Keratinocyte (primary cell): ENCODE results near the gene CTAGE4.

Source experiments
- CTCF ChIP-seq, 3 experiments: IDR thresholded peaks in 1 of 3; conservative IDR thresholded peaks in 1 of 3; optimal IDR thresholded peaks in 1 of 3; 2 replicates in 2 of 3; 3 replicates in 1 of 3; pipeline versions ENCODE3 to v1.5.1; 2011; ENCODE audit warnings: low read length in 3 of 3, mild to moderate bottlenecking in 3 of 3, moderate library complexity in 2 of 3, control low read depth in 1 of 3, inconsistent platforms in 1 of 3; ENCODE audit not compliant: insufficient read depth in 2 of 3; ENCODE audit errors: extremely low read depth in 1 of 3
- EZH2 ChIP-seq: IDR thresholded peaks from one replicate; pipeline ENCODE4 v1.6.1; 2012; ENCODE audit warnings: inconsistent platforms, mild to moderate bottlenecking, low read length, moderate library complexity

- TF ChIP-seq CTCF (optimal IDR thresholded peaks at IDR 0.05 in 1 of 3, IDR thresholded peaks at IDR 0.05 in 1 of 3, conservative IDR thresholded peaks at IDR 0.05 in 1 of 3; ENCODE audit: extremely low read depth in 1 of 3, insufficient read depth in 2 of 3, low read length in 3 of 3) (no peak), EZH2 (no peak)
These were observed 34.9 kb upstream of the CTAGE4 start for GRCh38 chr7:144148224-144148827.
